ENCODE measurements around the gene SUMO3.

The SUMO3 gene

GRCh38 chr21:44801468-44802395 lies 16.1 kb downstream of the SUMO3 start, which contains the start of gene UBE2G2:
TSS of gene UBE2G2 (minus strand) at chr21:44801820. CDS start at chr21:44801748, 72 bp downstream.
- DNase-seq, result peak; percentile 78

DNA sequence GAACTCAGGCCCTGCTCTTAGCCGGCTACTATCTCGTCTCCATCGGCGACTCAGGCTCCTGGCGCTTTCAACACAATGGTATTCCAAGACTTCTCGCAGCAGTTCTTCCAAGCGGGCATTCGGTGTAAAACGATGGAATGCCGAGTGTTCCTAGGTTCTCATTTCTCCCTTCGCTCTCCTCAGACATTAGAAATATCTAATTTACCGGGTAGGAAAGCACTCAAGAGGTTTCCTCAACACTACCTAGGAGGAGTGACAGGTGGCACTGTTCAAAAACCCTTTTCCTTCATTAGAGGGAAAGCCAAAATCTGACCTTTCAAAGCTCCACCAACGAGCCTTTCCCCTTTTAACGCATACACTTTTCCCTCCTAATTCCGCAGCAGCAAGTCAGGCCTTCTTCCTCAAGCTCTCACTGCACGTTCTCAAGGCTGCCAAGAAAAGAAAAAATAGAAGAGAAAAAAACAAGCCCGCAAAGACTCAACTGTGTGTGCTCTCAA lies 16.8 kb downstream of the SUMO3 start:
- no peak for DNase-seq

- no peak for DNase-seq
Observed at GRCh38 chr21:44800103-44800502, 17.8 kb downstream of the SUMO3 start.

DNA sequence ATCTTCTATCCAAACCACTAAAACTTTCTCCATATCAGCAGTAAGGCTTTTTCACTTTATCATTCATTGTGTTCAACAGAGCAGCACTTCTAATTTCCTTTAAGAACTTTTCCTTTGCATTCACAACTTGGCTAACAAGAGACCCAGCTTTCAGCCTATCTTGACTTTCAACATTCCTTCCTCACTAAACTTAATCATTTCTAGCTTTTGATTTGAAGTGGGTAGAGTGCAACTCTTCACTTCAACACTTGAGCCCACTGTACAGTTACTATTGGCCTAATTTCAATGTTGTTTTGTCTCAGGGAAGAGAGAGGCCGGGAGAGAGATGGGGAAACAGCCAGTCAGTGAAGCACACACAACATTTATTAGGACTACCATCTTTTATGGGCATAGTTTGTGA lies 18.2 kb downstream of the SUMO3 start:
- no peak for DNase-seq

GRCh38 chr21:44797775-44798174 lies 20.1 kb downstream of the SUMO3 start:
- no peak for DNase-seq

DNA sequence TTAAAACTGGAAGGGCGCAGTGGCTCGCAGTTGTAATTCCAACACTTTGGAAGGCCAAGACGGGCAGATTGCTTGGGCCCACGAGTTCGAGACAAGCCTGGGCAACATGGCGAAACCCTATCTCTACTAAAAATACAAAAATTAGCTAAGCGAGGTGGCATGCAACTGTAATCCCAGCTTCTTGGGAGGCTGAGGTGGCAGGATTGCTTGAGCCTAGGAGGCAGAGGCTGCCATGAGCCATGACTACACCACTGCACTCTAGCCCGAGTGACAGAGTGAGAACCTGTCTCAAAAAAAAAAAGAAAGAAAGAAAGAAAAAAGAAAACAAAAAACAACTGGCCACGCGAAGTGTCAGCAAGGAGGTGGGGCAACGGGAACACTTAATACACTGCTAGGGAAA lies 22.5 kb downstream of the SUMO3 start:
- DNase-seq, result no peak

DNA sequence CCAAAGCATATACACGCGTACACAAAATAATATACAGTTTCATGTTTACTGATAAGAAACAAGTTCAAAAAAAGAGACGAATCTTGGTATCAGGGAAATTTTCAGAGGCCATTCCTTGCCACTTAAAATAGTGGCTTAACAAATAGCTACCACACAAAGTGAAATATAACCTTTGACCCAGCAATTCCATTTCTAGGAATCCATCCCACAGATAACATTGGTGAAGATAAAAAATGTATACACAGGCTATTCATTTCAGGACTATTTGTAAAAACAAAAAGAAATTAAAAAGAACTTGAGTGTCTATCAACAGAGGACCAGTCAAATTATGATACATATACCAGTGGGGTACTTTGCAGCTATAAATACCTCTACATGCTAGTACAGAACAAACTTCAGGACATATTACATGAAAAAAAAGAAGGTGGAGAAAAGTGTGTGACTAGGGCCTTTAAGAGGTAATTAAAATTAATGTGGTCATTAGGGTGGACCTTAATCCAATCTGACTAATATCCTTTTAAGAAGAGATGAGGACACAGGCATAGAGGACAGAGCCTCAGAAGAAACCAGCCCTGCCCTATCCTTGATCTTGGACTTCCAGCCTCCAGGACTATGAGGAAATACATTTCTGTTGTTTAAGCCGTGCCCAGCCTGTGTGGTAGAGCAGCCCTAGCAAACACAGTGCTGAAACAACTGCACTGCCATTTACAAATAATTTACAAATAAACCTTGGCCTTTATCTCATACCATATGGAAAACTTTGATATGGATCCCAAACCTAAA lies 24.1 kb downstream of the SUMO3 start:
- no peak for DNase-seq

DNA sequence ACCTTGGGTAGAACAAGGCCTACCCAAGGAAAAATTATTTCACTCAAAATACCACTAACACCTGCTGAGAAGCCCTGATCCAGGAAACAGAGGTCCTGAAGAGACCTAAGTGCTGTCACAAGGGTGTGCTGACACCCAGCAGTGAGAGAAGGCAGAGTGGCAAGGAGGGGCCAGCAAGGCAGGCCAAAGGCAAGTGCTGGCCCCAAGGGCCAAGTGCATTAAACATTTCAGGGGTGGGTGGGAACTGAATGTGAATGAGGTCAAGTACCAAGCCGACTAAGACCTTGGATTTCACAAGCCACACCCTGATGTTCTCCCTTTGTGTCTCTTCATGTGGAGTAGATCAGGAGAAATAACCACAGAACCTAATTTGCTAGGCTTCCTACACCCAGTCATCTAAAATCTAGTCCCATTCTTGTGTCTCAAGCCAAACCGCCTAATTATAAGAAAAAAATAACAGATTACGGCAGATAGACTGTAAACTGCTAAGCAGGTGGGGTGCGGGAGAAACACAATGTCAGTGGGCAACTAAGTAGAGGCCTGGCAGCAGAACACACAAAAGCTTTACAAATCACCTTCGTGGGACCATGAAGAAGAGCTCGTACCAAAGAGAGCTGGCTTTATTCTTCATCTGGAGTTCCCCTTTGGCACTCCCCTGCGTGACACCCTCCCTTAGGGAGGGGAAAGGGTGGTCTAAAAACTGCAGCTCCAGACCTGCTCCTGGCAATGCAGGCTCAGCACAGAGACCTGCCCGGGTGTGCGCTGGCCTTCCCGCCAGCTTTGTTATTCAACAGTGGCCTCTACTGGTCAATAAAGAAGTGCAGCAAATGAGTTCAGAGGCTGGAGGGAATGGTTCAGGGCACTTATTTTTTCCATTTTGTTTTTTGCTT lies 24.9 kb downstream of the SUMO3 start:
- peak; percentile 16 for DNase-seq

DNA sequence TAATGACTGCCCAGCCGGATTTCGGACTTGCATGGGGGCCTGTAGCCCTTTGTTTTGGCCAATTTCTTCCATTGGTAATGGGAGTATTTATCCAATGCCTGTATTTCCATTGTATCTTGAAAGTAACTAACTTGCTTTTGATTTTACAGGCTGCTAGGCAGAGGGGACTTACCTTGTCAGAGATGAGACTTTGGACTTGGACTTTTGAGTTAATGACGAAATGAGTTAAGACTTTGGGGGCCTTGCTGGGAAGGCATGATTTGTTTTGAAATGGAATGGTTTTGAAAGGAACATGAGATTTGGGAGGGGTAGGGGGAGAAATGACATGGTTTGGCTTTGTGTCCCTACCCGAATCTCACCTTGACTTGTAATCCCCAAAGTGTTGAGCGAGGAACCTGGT lies 25.9 kb downstream of the SUMO3 start:
- DNase-seq, result no peak

DNA sequence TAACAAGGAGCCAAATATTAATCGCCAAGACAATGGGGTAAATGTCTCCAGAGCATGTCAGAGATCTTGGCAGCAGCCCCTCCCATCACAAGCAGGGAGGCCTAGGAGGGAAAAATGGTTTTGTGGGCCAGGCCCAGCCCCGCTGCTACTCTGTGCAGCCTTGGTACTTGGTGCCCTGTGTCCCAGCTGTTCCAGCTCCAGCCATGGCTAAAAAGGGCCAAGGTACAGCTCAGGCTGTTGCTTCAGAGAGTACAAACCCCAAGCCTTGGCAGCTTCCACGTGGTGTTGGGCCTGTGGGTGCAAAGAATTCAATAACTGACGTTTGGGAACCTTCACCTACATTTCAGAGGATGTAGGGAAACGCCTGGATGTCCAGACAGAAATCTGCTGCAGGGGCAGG lies 26.6 kb downstream of the SUMO3 start:
- no peak for DNase-seq

DNA sequence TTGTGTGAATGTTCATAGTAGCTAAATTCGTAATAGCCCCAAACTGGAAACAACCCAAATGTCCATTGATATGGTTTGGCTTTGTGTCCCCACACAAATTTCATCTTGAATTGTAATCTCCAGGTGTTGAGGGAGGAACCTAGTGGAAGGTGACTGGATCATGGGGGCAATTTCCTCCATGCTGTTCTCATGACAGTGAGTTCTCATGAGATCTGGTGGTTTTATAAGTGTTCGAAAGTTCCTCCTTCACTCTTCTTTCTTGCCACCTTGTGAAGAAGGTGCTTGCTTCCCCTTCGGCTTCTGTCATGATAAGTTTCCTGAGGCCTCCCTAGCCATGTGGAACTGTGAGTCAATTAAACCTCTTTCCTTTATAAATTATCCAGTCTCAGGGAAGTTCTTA lies 27.5 kb downstream of the SUMO3 start:
- no peak for DNase-seq

DNA sequence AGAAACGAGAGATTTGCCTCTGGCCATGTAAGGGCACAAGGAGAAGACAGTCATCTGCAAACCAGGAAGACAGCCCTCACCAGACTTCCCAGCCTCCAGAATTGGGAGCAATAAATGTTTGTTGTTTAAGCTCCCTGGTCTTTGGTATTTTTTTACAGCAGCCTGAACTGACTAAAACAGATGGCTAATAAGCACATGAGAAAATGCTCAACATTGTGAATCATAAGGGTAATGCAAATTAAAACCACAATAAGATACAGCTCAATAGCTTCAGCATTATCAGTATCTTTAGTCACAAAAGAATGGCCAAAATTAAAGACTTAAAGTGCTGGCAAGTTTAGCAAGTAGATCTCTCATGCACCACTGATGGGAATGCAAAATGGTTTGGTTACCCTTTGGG lies 28.0 kb downstream of the SUMO3 start:
- no peak for DNase-seq

GRCh38 chr21:44785620-44786335 lies 32.1 kb downstream of the SUMO3 start:
- DNase-seq, result no peak

GRCh38 chr21:44784810-44785209 lies 33.1 kb downstream of the SUMO3 start:
- DNase-seq, result no peak

DNA sequence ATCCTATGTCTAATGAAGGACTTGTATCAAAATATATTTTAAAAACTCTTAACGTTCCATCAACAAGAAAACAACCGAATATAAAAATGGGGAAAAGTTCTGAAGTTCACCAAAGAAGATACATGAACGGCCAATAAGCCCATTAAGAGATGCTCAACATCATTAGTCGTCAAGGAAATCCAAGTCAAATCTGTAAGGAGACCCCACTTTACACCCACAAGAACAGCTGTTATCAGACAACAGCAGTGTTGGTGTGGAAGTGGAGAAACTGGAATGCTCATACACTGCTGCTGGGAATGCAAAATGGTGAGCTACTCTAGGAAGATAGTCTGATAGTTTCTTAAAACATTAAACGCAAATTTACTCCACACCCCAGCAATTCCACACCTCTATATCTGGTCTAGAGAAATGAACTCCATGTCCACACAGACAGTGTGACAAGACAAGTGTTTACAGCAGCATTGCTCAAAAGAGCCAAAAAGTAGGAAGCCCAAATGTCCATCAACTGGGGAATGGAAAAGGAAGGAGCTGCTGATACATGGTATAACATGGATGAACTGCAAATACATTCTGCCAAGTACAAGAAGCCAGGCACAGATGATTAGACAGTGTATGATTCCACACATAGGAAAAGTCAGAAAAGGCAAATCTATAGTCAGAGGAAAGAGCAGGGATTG lies 34.7 kb downstream of the SUMO3 start:
- no peak for DNase-seq

DNA sequence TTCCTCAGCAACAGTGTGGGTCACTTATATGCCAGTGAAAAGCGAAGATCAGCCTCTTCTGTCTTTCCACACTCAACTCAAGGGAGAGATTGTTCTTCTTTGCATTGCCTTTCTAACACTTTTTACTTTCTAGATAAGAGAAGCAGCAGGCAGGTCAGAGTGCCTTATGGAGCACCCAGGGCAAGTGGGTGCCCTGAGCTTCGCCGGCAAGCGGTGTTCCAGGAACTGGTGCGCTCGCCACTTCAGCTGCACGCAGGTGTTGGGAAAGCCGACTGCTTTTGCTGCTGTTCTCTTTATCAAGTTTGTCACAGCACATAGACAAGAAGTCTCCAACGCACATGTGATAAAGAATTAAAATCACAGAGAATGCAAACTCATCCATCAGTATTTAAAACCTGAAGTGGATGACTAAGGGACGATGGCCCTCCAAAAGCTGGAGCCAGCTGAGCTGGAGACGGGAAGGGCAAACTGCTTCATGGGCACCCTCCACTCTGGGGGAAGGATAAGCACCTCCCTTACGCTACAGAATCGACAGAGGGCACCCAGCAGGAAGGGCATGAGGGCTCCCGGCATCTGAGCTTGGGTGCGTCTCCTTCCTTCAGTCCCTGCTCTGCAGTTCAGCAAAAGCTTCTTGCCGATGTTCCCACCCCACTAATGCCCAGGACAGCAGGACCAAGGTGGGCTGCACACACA lies 36.9 kb downstream of the SUMO3 start:
- no peak for DNase-seq

GRCh38 chr21:44780137-44780502 lies 37.7 kb downstream of the SUMO3 start:
- no peak for DNase-seq

- DNase-seq, result no peak
Observed at GRCh38 chr21:44779417-44780136, 38.3 kb downstream of the SUMO3 start.

DNA sequence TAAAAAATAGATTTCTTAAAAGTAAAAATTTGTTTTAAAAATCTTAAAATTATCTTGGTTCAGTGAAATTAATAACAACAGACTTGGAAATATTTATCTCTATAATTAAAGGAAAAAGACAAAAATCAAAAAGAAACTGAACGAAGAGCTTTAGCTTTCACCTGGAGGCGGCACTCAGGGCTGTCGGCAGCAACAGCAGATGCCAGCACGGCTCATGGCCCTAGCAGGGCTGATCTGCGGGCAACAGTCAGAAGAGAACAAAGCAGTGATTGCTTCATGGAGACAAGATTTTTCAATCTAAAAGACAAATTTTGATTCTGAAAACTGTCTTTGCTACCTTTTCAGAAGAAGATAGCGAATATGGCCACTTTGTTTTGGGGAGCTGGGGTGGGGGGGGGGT lies 38.9 kb downstream of the SUMO3 start:
- DNase-seq, result no peak

DNA sequence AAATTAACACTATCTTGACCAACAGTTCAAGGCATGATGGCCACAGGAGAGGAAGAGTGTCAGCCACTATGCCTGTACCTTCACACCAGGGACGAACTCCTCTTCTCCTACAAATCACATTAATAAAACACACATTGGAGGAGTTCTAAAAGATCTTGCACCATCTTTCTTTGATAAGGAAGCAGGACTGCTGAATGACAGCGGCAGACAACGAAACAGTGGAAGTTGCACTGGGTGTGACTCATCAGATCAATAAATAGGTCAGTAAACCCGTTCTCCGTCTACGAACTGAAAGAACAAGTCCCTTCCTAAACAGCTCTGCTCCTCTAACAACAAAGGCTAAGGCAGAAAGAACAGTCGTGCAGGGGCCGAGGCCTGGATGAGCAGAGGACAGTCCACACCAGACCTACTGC lies 39.4 kb downstream of the SUMO3 start:
- DNase-seq, result no peak
